ENCODE measurements around the gene CD19.

DNA sequence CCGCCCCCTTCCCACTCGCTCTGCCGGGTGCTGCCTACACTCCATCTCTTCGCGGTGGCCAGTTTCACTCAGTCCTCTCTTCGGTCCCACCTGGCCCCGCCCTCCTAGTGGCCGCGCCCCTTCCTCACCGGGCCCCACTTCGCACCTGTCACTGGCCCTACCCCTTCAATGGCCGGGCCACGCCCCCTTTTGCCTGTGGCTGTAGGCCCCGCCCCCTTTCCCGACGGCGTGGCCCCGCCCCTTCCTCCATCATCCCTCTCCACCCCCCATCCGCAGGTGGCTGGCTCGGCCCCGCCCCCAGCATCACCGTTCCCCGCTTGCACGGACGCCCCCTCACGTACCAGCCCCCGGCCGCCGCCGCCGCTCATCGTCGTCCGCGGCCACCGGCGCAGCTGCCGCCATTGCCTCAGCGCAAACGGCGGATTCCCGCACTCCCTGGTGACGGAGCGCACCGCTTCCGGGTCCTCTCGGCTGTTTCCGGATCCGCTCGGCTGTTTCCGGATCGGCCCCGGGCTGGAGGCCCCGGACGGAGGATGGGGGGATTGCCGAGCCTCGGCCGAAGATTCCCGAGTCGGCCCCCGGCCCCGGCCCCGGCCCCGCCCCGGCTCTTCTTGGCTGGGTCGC lies 6.9 kb upstream of the CD19 start, which contains the start of gene RABEP2:
- TF ChIP-seq GABPA (IDR thresholded peaks at IDR 0.05; ENCODE audit: low read depth) (no peak), SMAD1 (IDR thresholded peaks at IDR 0.05; ENCODE audit: low read depth, partially characterized antibody) (no peak), KLF5 (IDR thresholded peaks at IDR 0.05; ENCODE audit: partially characterized antibody) (no peak), POLR2A (IDR thresholded peaks at IDR 0.05; ENCODE audit: low read depth, low read length) (peak; percentile 70), RELA (IDR thresholded peaks at IDR 0.05; ENCODE audit: borderline replicate concordance, partially characterized antibody) (peak; percentile 22)
- TF ChIP-seq, protein P1, sequence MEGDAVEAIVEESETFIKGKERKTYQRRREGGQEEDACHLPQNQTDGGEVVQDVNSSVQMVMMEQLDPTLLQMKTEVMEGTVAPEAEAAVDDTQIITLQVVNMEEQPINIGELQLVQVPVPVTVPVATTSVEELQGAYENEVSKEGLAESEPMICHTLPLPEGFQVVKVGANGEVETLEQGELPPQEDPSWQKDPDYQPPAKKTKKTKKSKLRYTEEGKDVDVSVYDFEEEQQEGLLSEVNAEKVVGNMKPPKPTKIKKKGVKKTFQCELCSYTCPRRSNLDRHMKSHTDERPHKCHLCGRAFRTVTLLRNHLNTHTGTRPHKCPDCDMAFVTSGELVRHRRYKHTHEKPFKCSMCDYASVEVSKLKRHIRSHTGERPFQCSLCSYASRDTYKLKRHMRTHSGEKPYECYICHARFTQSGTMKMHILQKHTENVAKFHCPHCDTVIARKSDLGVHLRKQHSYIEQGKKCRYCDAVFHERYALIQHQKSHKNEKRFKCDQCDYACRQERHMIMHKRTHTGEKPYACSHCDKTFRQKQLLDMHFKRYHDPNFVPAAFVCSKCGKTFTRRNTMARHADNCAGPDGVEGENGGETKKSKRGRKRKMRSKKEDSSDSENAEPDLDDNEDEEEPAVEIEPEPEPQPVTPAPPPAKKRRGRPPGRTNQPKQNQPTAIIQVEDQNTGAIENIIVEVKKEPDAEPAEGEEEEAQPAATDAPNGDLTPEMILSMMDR (IDR thresholded peaks at IDR 0.05 in 2 of 3, conservative IDR thresholded peaks at IDR 0.05 in 1 of 3; ENCODE audit: control insufficient read depth in 2 of 3, extremely low read depth in 1 of 3, insufficient read depth in 1 of 3, low read depth in 3 of 3, low read length in 3 of 3), result no peak

Measured in GM12878 (cell line).